GM04503 (cell line): Measurements from ENCODE around the gene NUDC.

ENCODE experiments used
- DNase-seq: peaks from one replicate; pipeline ENCODE4 v3.0.0-alpha.2; 2012; ENCODE audit warnings: low read depth

NUDC gene

GRCh38 chr1:26951216-26951615, 29.7 kb downstream of the NUDC start:
- DNase-seq, result no peak

- no peak for DNase-seq
Observed at GRCh38 chr1:26951821-26952497, 30.4 kb downstream of the NUDC start.

GRCh38 chr1:26953374-26953773, 31.8 kb downstream of the NUDC start:
- no peak for DNase-seq

GRCh38 chr1:26956321-26956720, 34.8 kb downstream of the NUDC start:
- DNase-seq, result no peak

- DNase-seq, result no peak
Observed at GRCh38 chr1:26957306-26957705, 35.8 kb downstream of the NUDC start.

DNA sequence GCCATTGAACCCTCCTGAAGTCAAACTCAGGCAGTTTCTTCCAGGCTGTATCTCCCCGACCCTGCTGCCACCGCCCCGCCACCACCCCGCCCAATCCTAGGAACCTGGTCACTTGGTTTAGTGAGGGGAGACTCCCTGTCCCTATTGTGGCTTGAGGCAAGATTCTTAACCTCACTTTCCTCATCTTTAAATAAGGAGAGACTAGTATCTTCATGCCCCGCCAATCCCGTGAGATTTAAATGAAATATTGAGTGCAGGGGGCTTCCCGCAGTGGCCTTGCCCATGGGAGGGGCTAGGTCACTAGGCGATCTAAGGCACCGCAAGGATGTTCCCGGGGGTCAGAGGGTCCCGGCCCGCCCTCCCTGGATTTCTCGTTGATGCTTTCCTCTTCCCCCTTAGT, 37.7 kb downstream of the NUDC start:
- no peak for DNase-seq

DNA sequence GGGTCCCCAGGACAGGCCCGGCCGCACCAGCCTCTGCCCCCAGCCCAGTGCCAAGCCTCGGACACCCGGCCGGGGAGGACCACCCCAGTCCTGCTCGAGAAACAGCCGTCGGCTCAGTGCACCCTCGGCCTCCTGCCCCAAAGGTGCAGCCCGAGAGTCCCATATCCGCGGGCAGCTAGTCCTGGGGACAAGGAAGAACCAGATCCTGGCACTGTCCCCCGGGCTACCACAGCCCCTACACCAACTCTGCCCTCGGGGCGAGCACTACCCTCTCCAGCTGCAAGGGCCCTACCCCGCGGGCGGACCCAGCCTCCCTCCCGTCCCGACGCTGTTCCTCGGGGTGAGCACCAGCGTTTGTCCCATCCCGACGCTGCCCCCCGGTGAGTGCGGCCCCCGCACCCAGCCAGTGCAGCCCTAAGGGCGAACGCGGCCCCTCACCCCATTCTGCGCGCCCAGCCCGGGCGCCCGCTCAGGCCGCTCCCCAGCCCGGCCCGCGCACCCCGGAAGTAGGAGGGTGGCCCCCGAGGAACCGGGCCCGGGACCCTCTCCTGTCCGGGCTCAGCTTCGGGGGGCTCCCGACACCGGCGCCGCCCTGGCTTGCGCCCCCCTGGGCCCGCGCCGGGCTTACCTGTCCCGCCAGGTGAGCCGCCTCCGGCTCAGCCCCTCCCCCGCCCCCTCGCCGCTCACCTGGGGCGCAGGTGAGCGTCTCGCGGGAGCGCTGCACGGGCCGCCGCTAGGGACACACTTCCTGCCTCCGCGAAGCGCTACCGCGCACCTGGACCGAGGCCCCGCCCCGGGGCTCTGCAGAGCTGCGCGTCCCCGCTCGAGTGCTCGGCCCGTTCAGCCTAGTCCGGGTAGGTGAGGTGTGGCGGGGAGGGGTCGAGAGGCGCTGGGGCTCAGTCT, 38.4 kb downstream of the NUDC start, which contains the start of gene KDF1:
Gene KDF1, minus strand, starts transcription at position 747 of the 903 bp plus-strand sequence. CDS start 8,088 bp downstream, outside the sequence.
- DNase-seq, result no peak

GRCh38 chr1:26960625-26960966, 39.1 kb downstream of the NUDC start:
- no peak for DNase-seq

DNA sequence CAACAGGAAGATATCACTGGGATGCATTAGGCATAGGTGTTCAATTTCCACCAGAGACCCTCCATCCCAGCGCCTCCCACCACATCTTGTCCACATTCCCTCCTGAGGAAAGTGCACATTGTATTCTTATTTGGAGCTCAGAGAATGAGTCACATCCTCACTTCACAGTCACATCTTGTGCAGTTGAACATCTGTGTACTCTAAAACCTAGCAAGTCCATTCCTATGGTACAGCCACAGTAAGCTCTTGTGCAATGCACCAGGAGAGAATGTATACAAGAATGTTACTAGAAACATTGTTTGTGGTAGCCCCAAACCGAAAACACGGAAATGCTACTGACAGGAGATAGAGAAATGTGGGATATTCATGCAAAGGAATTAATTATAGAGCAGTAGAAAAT, 40.3 kb downstream of the NUDC start:
- DNase-seq, result peak; percentile 83

DNA sequence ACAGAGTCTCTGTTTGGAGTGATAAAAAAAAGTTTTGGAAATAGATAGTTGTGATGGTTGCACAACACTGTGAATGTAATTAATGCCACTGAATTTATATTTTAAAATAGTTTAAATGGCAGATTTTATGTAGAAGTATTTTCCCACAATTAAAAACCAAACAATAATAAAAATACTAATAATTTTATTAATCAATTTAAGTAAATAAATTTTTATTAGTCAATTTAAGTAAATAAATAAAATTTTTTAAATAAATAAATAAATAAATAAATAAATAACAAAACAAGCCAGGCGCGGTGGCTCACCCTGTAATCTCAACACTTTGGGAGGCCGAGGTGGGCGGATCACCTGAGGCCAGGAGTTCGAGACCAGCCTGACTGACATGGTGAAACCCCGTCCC, 43.7 kb downstream of the NUDC start:
- DNase-seq, result no peak

GRCh38 chr1:26965628-26966027, 44.1 kb downstream of the NUDC start:
- DNase-seq, result no peak

GRCh38 chr1:26970810-26971209, 49.3 kb downstream of the NUDC start:
- no peak for DNase-seq

GRCh38 chr1:26971590-26971989, 50.0 kb downstream of the NUDC start:
- no peak for DNase-seq

GRCh38 chr1:26972390-26972789, 50.8 kb downstream of the NUDC start:
- no peak for DNase-seq

DNA sequence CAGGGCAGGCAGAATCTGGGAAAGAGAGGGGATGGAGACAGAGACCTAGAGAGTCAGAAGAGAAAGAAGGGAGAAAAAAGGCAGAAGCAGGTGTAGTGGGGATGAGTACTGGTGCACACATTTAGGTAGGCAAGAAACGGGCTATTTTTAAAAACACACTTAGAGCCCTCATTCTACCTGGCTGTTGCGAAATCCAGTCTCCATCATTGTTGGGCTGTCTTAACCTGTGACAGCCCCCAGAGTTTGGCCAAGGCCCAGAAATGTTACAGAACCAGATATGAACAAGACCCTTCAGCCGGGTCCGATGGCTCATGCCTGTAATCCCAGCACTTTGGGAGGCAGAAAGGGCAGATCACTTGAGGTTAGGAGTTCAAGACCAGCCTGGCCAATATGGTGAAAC, 51.3 kb downstream of the NUDC start:
- DNase-seq, result no peak

DNA sequence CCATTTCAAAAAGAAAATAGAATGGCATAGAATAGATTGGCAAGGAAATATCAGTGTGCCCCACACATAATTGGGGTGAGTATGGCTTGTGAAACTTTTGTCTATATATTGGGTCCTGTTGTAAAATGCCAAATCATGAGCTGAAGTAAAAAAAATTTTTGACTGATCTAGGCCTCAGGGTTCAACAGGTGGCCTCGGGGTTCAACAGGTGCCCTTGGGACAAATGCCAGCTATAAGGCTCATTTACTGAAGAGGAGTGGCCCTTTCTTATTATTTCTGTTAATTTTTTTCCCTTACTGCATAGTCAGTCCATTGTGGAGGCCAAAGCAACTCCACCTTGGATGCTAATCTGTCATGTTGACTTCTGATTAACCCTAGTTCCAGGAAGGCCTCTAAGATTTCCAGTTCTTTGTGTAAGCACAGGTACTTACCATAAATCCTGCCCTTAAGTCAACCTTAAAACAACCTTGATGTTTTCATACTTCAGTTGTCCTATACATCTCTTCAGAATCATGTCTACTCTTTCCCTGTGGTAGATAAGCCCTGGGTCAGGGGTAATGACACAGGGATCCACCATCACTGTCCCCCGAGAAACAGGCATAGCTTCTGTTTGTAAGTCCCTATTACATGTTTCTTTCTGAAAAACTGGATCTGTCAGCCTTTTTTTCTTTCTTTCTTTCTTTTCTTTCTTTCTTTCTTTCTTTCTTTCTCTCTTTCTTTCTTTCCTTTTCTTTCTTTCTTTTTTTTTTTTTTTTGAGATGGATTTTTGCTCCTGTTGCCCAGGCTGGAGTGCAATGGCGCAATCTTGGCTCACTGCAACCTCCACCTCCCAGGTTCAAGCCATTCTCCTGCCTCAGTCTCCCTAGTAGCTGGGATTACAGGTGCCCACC, 55.3 kb downstream of the NUDC start:
- DNase-seq, result no peak

DNA sequence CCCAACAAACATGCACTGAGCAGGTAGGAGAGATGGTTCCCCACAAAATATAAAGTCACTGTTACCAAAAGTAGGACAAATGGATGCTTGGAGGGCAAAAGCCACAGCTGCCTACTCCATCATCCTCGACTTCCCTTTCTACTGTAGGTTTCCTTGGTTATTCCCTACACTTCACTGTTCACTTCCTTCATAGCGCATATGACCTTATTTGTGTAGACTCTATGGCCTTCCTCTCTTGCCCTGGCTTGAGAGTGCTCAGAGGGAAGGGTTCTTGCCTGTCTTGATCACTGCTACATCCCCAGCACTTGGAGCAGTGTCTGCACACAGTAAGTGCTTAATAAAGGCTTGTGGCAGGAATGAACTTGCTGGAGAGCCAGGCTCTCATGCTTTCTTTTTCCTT, 57.4 kb downstream of the NUDC start:
- DNase-seq, result no peak

DNA sequence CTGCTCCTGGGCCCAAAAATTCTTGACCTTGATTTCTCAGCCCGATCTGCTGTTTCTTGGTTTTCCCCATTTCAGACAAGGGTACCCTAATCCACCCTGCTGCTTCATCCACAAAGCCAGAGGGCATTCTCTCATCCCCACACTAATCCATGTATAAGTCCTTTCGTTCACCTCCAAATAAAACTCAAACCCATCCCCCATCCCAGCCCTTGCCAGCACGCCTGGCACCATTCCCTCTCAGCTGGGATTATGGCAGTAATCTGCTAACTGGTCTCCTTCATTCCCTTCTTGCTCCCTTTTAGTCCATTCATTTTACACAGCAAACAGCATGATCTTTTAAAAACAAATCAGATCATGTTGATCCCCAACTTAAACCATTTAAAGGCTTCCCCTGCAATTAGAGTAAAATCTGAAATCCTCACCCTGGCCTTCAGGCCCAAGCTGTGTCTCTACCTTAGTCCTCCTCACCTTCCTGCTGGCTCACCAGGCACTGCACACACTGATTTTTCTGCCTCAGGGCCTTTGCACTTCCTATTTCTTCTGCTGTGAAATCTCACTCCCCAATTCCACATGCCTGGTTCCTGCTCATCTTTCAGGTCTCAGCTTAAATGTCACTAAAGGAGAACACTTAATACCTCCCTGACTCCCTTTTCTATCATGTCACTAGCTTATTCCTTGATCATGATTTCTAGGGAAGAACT, 59.8 kb downstream of the NUDC start:
- no peak for DNase-seq

DNA sequence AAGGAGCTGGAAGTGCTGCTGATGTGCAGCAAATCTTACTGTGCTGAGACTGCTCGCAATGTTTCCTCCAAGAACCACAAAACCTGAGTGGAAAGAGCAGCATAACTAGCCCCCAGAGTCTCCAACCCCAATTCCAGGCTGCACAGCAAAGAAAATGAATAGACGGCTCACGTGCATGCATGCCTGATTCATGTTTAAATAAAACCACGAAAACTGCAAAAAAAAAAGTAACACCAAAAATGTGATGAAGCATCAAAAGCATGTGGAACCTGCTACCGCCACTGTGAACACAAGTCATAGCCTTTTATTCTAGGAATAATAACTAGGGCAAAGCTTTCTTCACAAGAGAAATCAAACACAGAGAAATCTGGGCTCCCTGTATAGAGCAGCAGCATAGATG, 62.3 kb downstream of the NUDC start:
- no peak for DNase-seq

DNA sequence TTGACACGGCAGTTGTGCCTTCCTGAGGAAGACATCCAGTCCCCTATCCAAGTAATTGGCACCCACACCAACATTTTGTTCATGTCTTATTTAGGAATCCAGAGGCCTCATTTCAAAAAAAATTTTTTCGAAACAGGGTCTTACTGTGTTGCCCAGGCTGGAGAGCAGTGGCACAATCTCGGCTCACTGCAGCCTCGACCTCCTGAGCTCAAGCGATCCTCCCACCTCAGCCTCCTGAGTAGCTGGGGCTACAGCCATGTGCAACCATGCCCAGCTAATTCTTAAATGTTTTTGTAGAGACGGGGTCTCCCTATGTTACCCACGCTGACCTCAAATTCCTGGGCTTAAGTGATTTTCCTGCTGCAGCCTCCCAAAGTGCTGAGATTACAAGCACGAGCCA, 62.7 kb downstream of the NUDC start:
- DNase-seq, result no peak

GRCh38 chr1:26986658-26987057, 65.1 kb downstream of the NUDC start:
- DNase-seq, result no peak
